HCT116 (cell line): ENCODE results near the gene OR6B3. TPM values are rescaled to one million over a fixed set of nuclear protein-coding genes. Genes with fewer than 3 reads are reported as not detected.

ENCODE experiments used
- ATAC-seq: fragments of 200-7000 bp; cut with Tn5 transposase; 2 replicates; pipeline ENCODE4 v1.9.1; 2020; ENCODE audit warnings: mild to moderate bottlenecking, moderate library complexity
- BruUV-seq: library from RNA; stranded (reverse); fragments of 400-500 nt; replicated peaks from 2 replicates; lab custom pipeline; 2021; lab: Mats Ljungman, UMichigan
- CTCF ChIA-PET: fragments of 300-600 bp; sonication (Branson Sonifier 250); formaldehyde crosslinking; loops from one replicate; lab custom pipeline; 2021; ENCODE audit warnings: antibody characterized with exemption; lab: Charles Lee
- POLR2A ChIA-PET: fragments of 300-600, 350-600 bp; sonication (Branson Sonifier 250); formaldehyde crosslinking; loops from one replicate; lab custom pipeline; 2021; ENCODE audit warnings: antibody characterized with exemption; lab: Charles Lee
- RAD21 ChIA-PET, 2 experiments: fragments of 300-600 bp; sonication (Branson Sonifier 250); formaldehyde crosslinking; loops; one replicate each; lab custom pipeline; 2023; ENCODE audit warnings: low total read pairs in 2 of 2; ENCODE audit not compliant: uncharacterized antibody in 2 of 2, unreplicated experiment in 2 of 2, low non-redundant PET in 1 of 2; lab: Charles Lee
- DNase-seq: peaks from one replicate; pipeline ENCODE4 v3.0.0-alpha.2; 2010; ENCODE audit warnings: low read depth, low spot score
- H2AFZ ChIP-seq: fragments of 200-600 bp; shearing (Covaris generic), sonication (generic); 2 replicates; pipeline ENCODE4 v1.6.1; 2017; ENCODE audit warnings: low read depth, mixed run types, mixed read lengths, antibody characterized with exemption, low read length; ENCODE audit not compliant: poor library complexity, severe bottlenecking
- H3K27ac ChIP-seq: 2 replicates; pipeline ENCODE4 v1.5.1; 2012; ENCODE audit warnings: low read depth, low read length
- H3K27me3 ChIP-seq: fragments of 200-600 bp; sonication (generic); 2 replicates; pipeline ENCODE4 v1.6.1; 2016; ENCODE audit warnings: mixed run types, low read length, mixed read lengths; ENCODE audit not compliant: insufficient read depth
- H3K36me3 ChIP-seq, 2 experiments: fragments of 200-500 bp in 1 of 2; fragments of 200-600 bp in 1 of 2; sonication (Bioruptor generic) in 1 of 2; sonication (generic) in 1 of 2; 2 replicates each; pipeline versions ENCODE4 v1.5.1 to v1.6.1; 2014 to 2016; ENCODE audit warnings: low read length in 2 of 2, inconsistent platforms in 1 of 2, mixed read lengths in 1 of 2, mixed run types in 1 of 2; ENCODE audit not compliant: insufficient read depth in 2 of 2, control insufficient read depth in 1 of 2
- H3K4me1 ChIP-seq, 2 experiments: fragments of 200-600 bp in 1 of 2; sonication (generic) in 1 of 2; 2 replicates each; pipeline versions ENCODE4 v1.5.1 to v1.6.1; 2012 to 2017; ENCODE audit warnings: low read length in 2 of 2, inconsistent platforms in 1 of 2, mild to moderate bottlenecking in 1 of 2, mixed read lengths in 1 of 2, mixed run types in 1 of 2, moderate library complexity in 1 of 2; ENCODE audit not compliant: insufficient read depth in 2 of 2, control insufficient read depth in 1 of 2
- H3K4me2 ChIP-seq: fragments of 200-600 bp; sonication (generic); 2 replicates; pipeline ENCODE4 v1.6.1; 2017; ENCODE audit warnings: mixed run types, low read length, mixed read lengths
- H3K4me3 ChIP-seq, 2 experiments: fragments of 200-600 bp in 1 of 2; sonication (generic) in 1 of 2; replicated peaks in 1 of 2; 2 replicates each; pipeline ENCODE4 v1.5.1; 2011 to 2016; ENCODE audit warnings: low read length in 2 of 2, control low read depth in 1 of 2, low read depth in 1 of 2, mild to moderate bottlenecking in 1 of 2, mixed read lengths in 1 of 2, mixed run types in 1 of 2
- H3K79me2 ChIP-seq: fragments of 200-600 bp; sonication (generic); 2 replicates; pipeline ENCODE4 v1.6.1; 2017; ENCODE audit warnings: mild to moderate bottlenecking, mixed run types, low read length, moderate library complexity, mixed read lengths; ENCODE audit not compliant: insufficient read depth
- H3K9ac ChIP-seq: fragments of 200-600 bp; sonication (generic); 2 replicates; pipeline ENCODE4 v1.6.1; 2016; ENCODE audit warnings: low read length, mixed read lengths
- H3K9me2 ChIP-seq: fragments of 200-600 bp; sonication (generic), shearing (Covaris generic); 2 replicates; pipeline ENCODE4 v1.6.1; 2017; ENCODE audit warnings: mixed run types, mild to moderate bottlenecking, moderate library complexity; ENCODE audit not compliant: insufficient read depth
- H3K9me3 ChIP-seq, 2 experiments: fragments of 200-500 bp in 1 of 2; fragments of 200-600 bp in 1 of 2; sonication (Bioruptor generic) in 1 of 2; sonication (generic) in 1 of 2; 2 replicates each; pipeline ENCODE4 v1.6.1; 2014 to 2017; ENCODE audit warnings: low read length in 2 of 2, mixed read lengths in 2 of 2, inconsistent platforms in 1 of 2, low read depth in 1 of 2, mild to moderate bottlenecking in 1 of 2, mixed run types in 1 of 2, moderate library complexity in 1 of 2; ENCODE audit not compliant: control insufficient read depth in 1 of 2, insufficient read depth in 1 of 2
- H4K20me1 ChIP-seq: fragments of 200-600 bp; sonication (generic), shearing (Covaris generic); 2 replicates; pipeline ENCODE4 v1.6.1; 2017; ENCODE audit warnings: mixed run types, mild to moderate bottlenecking, moderate library complexity; ENCODE audit not compliant: insufficient read depth
- ELF1 ChIP-seq: IDR thresholded peaks from 2 replicates; pipeline ENCODE4 v1.6.1; 2012; ENCODE audit warnings: low read depth, borderline replicate concordance
- EZH2phosphoT487 ChIP-seq: fragments of 200-600 bp; IDR thresholded peaks from 2 replicates; pipeline ENCODE4 v1.6.1; 2018; ENCODE audit warnings: antibody characterized with exemption, borderline replicate concordance
- FOSL1 ChIP-seq: IDR thresholded peaks from 2 replicates; pipeline ENCODE4 v1.6.1; 2012; ENCODE audit warnings: low read depth
- JUND ChIP-seq: IDR thresholded peaks from 2 replicates; pipeline ENCODE4 v1.6.1; 2012
- intact Hi-C: fragments of 100-400 bp; cut with micrococcal nuclease; formaldehyde crosslinking; loops from 2 replicates; pipeline ENCODE4 v1.10.0; 2022
- total RNA-seq: library from RNA; stranded (reverse); gene quantifications from one replicate; pipeline ENCODE4 v1.2.1, GENCODE V29; 2021; ENCODE audit not compliant: unreplicated experiment
- TF ChIP-seq, protein P1 (sequence below): IDR thresholded peaks from 2 replicates; pipeline ENCODE4 v1.6.1; 2012; ENCODE audit warnings: low read depth

OR6B3 gene
- total RNA-seq, 1 experiment from 2014 or later, result not detected

DNA sequence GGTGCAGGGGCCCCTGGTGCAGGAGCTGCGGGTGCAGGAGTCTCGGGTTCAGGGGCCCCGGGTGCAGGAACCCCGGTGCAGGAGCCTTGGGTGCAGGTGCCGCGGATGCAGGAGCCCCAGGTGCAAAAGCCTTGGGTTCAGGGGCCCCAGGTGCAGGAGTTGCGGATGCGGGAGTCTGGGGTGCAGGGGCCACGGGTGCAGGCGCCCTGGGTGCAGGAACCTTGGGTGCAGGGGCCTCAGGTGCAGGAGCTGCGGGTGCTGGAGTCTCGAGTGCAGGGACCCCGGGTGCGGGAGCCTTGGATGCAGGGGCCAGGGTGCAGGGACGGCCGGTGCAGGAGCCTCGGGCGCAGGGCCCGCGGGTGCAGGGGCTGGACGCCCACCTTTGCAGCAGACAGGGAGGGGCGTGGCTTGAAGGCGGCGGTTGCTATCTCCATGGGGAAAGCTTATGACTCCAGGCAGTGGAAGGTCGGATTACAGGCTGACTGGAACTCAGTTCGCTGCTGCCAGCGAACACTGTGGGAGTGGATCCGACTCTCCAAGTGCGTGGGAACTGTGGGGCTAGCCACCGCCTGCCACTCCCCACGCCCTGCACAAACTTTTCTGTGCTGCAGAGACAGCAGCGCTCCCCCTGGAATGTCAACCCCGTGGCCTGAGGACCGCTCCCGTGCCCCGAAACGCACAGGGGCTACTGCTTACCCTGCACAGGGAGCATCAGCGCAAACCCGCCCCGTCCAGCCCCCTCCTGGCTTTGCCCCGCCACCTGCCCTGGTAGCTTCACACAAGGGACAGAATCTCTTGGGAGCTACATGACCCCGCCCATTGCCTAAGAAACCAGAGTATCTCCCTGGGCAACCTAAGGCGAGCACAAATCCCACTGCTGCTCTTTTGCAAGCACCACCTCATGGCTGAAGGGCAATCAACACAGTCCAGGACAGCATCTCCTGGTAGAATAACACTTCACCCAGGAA lies 42.5 kb upstream of the OR6B3 start:
- Histone ChIP-seq H3K9ac (no peak overlapping the region), H3K9me3 (no peaks in the 10 kb centered on the region), H3K27ac (no peak overlapping the region), H3K4me3 (no peak overlapping the region), H3K36me3 (no peaks in the 10 kb centered on the region), H3K4me2 (no peak overlapping the region), H3K4me1 (no peaks in the 10 kb centered on the region), H2AFZ (no peak overlapping the region), H3K79me2 (no peaks in the 10 kb centered on the region), H3K9me2 (no peaks in the 10 kb centered on the region), H4K20me1 (no peaks in the 10 kb centered on the region), H3K27me3 (peaks cover 44% of the 10 kb centered on the region)
- TF ChIP-seq EZH2phosphoT487 (no peak), JUND (no peak), FOSL1 (no peak), ELF1 (no peak)
- TF ChIP-seq, protein P1, sequence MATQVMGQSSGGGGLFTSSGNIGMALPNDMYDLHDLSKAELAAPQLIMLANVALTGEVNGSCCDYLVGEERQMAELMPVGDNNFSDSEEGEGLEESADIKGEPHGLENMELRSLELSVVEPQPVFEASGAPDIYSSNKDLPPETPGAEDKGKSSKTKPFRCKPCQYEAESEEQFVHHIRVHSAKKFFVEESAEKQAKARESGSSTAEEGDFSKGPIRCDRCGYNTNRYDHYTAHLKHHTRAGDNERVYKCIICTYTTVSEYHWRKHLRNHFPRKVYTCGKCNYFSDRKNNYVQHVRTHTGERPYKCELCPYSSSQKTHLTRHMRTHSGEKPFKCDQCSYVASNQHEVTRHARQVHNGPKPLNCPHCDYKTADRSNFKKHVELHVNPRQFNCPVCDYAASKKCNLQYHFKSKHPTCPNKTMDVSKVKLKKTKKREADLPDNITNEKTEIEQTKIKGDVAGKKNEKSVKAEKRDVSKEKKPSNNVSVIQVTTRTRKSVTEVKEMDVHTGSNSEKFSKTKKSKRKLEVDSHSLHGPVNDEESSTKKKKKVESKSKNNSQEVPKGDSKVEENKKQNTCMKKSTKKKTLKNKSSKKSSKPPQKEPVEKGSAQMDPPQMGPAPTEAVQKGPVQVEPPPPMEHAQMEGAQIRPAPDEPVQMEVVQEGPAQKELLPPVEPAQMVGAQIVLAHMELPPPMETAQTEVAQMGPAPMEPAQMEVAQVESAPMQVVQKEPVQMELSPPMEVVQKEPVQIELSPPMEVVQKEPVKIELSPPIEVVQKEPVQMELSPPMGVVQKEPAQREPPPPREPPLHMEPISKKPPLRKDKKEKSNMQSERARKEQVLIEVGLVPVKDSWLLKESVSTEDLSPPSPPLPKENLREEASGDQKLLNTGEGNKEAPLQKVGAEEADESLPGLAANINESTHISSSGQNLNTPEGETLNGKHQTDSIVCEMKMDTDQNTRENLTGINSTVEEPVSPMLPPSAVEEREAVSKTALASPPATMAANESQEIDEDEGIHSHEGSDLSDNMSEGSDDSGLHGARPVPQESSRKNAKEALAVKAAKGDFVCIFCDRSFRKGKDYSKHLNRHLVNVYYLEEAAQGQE, result no peak
- CTCF ChIA-PET, result no interaction called here
- POLR2A ChIA-PET, result no interaction called here
- ATAC-seq (no peak), DNase-seq (no peak)
- intact Hi-C loops, result no loop called here
- no TSS peak for BruUV-seq
- RAD21 ChIA-PET, result no interaction called here
